Rectal smooth muscle tissue (tissue), 1 donor: Measurements from ENCODE around the gene ARL5C.
"Not testable (repeated sequence)": the region's sequence is repeated elsewhere in the genome, so short reads cannot be mapped to it uniquely, and the experiment has no call there.

Experiments used
- H3K27ac ChIP-seq: one replicate; pipeline ENCODE4 v1.7.0; 2013; ENCODE audit warnings: low read depth, low read length, inconsistent platforms
- H3K27me3 ChIP-seq: one replicate; pipeline ENCODE4 v1.7.0; 2013; ENCODE audit warnings: low read length; ENCODE audit not compliant: control insufficient read depth, insufficient read depth
- H3K36me3 ChIP-seq: one replicate; pipeline ENCODE4 v1.7.0; 2013; ENCODE audit warnings: low read length; ENCODE audit not compliant: control insufficient read depth, insufficient read depth
- H3K4me1 ChIP-seq: one replicate; pipeline ENCODE4 v1.7.0; 2013; ENCODE audit warnings: low read length; ENCODE audit not compliant: control insufficient read depth, insufficient read depth
- H3K4me3 ChIP-seq: one replicate; pipeline ENCODE4 v1.7.0; 2013; ENCODE audit warnings: low read length
- H3K9ac ChIP-seq: one replicate; pipeline ENCODE4 v1.7.0; 2013; ENCODE audit warnings: low read length

Gene ARL5C

GRCh38 chr17:39171933-39172332, 6.0 kb upstream of the ARL5C start:
- H3K4me3 ChIP-seq = no peak overlapping the region
- no peaks in the 10 kb centered on the region for H3K36me3 ChIP-seq
- H3K4me1 ChIP-seq = no peaks in the 10 kb centered on the region
- no peak overlapping the region for H3K27ac ChIP-seq
- no peak overlapping the region for H3K9ac ChIP-seq
- H3K27me3 ChIP-seq = no peaks in the 10 kb centered on the region

DNA sequence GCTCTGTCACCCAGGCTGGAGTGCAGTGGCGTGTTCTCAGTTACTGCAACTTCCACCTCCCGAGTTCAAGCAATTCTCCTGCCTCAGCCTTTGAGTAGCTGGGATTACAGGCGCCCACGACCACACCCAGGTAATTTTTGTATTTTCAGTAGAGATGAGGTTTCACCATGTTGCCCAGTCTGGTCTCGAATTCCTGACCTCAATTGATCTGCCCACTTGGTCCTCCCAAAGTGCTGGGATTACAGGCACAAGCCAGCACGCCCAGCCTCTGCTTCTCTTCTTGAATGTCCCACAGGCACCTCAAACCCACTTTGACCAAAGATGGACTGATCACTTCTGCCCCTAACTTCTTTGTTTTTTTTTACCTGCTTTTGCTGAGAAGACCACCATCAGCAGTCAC, 4.6 kb upstream of the ARL5C start:
- Histone ChIP-seq H3K27me3 (no peaks in the 10 kb centered on the region), H3K4me1 (no peaks in the 10 kb centered on the region), H3K27ac (no peak overlapping the region), H3K9ac (no peak overlapping the region), H3K4me3 (no peak overlapping the region), H3K36me3 (no peaks in the 10 kb centered on the region)

- H3K27ac ChIP-seq = no peak overlapping the region
- no peaks in the 10 kb centered on the region for H3K4me1 ChIP-seq
- H3K9ac ChIP-seq = no peak overlapping the region
- H3K36me3 ChIP-seq = no peaks in the 10 kb centered on the region
- H3K27me3 ChIP-seq = no peaks in the 10 kb centered on the region
- H3K4me3 ChIP-seq = no peak overlapping the region
Observed at GRCh38 chr17:39170109-39170508, 4.1 kb upstream of the ARL5C start.

DNA sequence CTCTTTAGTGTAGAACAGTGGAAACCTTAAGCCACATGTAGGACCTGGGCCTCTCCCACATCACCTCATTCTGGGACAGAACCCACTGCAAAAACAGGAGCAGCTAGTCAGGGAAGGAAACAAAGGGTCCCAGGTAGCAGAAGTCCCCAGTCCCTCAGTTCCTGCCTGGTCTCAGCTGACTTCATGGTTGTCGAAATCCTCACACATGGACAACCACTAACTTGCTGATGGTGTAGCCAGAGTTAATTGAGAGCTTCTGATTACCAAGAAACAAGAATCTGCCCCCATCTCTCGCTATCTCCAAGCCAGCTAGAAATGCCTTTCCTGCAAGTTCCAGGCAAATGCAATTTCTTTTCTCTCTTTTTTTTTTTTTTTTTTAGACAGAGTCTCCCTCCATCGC, 3.6 kb upstream of the ARL5C start:
- H3K4me3 ChIP-seq = no peak overlapping the region
- H3K9ac ChIP-seq = no peak overlapping the region
- H3K4me1 ChIP-seq = no peaks in the 10 kb centered on the region
- no peak overlapping the region for H3K27ac ChIP-seq
- H3K36me3 ChIP-seq = no peaks in the 10 kb centered on the region
- no peaks in the 10 kb centered on the region for H3K27me3 ChIP-seq

GRCh38 chr17:39169101-39169500, 3.1 kb upstream of the ARL5C start:
- H3K9ac ChIP-seq = no peak overlapping the region
- H3K36me3 ChIP-seq = no peaks in the 10 kb centered on the region
- H3K27me3 ChIP-seq = no peaks in the 10 kb centered on the region
- H3K4me3 ChIP-seq = no peak overlapping the region
- H3K27ac ChIP-seq = no peak overlapping the region
- H3K4me1 ChIP-seq = peaks cover 2% of the 10 kb centered on the region

DNA sequence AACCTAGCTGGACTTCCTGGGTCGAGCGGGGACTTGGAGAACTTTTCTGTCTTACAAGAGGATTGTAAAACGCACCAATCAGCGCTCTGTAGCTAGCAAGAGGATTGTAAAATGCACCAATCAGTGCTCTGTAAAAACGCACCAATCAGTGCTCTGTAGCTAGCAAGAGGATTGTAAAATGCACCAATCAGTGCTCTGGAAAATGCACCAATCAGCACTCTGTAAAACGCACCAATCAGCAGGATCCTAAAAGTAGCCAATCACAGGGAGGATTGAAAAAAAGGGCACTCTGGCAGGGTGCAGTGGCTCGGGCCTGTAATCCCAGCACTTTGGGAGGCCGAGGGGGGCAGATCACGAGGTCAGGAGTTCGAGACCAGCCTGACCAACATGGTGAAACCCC, 2.5 kb upstream of the ARL5C start:
- not testable (repeated sequence) for H3K4me3 ChIP-seq, H3K9ac ChIP-seq, H3K27ac ChIP-seq, H3K27me3 ChIP-seq, H3K4me1 ChIP-seq, H3K36me3 ChIP-seq

DNA sequence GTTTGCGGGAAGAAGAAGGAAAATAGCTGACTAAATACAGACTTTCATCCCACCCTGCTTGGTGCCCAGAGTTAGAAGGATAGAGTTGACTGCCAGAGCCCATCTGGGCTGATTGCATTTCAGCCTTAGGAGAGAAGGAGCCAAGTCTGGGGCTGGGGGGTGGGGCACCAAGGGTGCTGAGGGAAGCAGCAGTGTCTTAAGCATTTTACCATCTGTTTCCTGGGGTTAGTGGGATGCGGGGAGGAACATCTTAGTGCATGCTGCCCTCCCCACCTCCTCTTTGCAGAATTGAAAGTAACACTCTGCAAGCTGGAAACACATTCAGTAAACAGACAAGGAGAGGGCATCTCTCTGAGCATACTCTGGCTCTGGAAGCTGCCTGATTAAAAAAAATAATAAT, 1.5 kb upstream of the ARL5C start:
- no peak overlapping the region for H3K9ac ChIP-seq
- H3K4me1 ChIP-seq = peaks cover 2% of the 10 kb centered on the region
- no peaks in the 10 kb centered on the region for H3K27me3 ChIP-seq
- no peak overlapping the region for H3K4me3 ChIP-seq
- no peak overlapping the region for H3K27ac ChIP-seq
- no peaks in the 10 kb centered on the region for H3K36me3 ChIP-seq

DNA sequence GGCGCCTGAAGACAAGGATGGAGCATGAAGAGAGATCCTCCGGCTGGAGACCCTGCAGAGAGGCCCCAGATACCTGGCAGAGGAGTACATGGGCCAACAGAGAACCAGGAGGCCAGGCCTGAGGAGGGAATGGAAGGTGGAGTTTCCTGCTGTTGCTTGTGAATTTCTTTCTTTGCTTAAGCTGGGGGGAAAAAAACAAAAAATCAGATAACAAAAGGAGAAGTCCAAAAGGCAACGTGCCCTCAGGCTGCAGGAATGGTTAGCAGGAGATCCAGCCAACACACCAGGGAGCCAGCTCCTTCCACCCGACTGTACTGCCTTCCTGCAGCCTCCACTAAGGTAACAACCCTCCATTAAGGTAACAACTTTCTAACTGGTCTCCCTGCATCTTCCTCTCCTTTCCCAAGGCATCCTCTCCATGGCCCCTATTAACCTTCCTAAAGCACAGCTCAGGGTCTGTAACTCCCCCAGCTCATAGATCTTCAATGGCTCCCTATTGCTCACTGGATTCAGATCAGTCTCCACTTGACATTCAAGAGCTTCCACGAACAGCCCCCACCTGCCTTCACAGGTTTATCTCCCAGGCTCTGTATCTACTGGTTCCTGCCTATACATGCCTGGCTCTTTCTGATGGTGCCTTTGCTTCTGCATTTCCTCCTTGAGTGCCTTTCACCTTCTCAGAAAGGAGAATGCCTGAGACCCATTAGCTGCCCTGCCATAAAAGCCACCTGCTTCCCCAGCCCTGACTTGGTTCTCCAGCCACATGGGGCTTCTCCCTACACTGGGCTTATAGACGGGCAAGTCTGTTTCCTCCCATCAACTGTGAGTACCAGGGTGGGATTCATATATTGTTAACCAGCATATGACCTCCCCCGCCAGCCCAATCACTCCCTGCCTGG, 725 bp upstream of the ARL5C start:
- H3K4me1 ChIP-seq = peaks cover 2% of the 10 kb centered on the region
- H3K27me3 ChIP-seq = no peaks in the 10 kb centered on the region
- H3K36me3 ChIP-seq = no peaks in the 10 kb centered on the region
- no peak overlapping the region for H3K4me3 ChIP-seq
- H3K9ac ChIP-seq = no peak overlapping the region
- H3K27ac ChIP-seq = no peak overlapping the region

GRCh38 chr17:39165178-39165840, 652 bp downstream of the ARL5C start:
- Histone ChIP-seq H3K27ac (no peak overlapping the region), H3K27me3 (no peaks in the 10 kb centered on the region), H3K9ac (no peak overlapping the region), H3K4me1 (peaks cover 2% of the 10 kb centered on the region), H3K4me3 (peak overlapping the region; percentile 76), H3K36me3 (no peaks in the 10 kb centered on the region)

DNA sequence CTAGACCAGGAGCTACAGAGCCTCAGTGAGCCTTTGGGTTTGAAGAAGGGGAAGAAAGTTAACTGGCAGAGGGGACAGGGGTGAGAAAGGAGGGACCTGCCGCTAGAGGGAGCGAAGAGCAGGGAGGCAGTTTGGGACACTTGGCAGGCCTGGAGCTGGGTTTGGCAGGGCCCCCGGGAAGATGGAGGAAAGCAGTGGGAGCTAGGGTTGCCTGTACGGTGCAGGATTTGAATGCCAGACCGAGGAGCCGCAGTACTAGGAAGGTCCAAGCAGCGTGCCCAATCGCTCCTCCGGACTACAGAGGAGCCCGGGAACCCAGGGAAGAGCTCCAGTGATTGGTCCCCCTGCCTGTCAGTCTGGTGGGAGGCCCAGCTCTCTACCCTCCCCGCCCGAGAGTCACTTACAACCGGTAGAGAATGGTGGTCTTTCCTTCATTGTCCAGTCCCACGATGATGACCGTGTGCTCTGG, 1.3 kb downstream of the ARL5C start:
- Histone ChIP-seq H3K9ac (no peak overlapping the region), H3K27me3 (no peaks in the 10 kb centered on the region), H3K4me3 (peak overlapping the region; percentile 76), H3K4me1 (peaks cover 2% of the 10 kb centered on the region), H3K36me3 (no peaks in the 10 kb centered on the region), H3K27ac (no peak overlapping the region)

- H3K36me3 ChIP-seq = no peaks in the 10 kb centered on the region
- peaks cover 2% of the 10 kb centered on the region for H3K4me1 ChIP-seq
- no peaks in the 10 kb centered on the region for H3K27me3 ChIP-seq
- no peak overlapping the region for H3K27ac ChIP-seq
- H3K4me3 ChIP-seq = no peak overlapping the region
- no peak overlapping the region for H3K9ac ChIP-seq
Observed at GRCh38 chr17:39161962-39162361, 4.0 kb downstream of the ARL5C start.

- Histone ChIP-seq H3K9ac (no peak overlapping the region), H3K4me1 (no peaks in the 10 kb centered on the region), H3K36me3 (no peaks in the 10 kb centered on the region), H3K27me3 (no peaks in the 10 kb centered on the region), H3K4me3 (no peak overlapping the region), H3K27ac (no peak overlapping the region)
Observed at GRCh38 chr17:39158623-39159022, 7.3 kb downstream of the ARL5C start.

DNA sequence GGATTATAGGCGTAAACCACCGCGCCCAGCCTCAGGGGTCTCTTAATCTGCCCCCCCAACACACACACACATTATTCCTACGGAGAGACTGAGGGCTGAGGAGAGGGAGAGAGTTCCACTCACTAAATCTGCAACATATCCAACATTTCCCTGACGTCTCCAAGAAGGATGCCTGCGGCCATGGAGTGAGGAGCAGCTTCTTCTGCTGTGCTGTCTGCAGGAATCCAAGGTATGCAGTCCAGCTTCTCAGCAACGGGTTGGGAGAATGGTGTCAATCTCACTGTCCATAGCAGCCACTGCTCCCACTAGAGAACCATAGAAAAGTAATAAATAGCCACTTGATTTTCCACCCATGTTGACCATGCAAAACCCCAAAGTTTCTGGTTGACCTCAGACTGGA, 9.5 kb downstream of the ARL5C start:
- Histone ChIP-seq H3K4me1 (no peaks in the 10 kb centered on the region), H3K27me3 (no peaks in the 10 kb centered on the region)

More for the DNA sequence above, 9.5 kb downstream of the ARL5C start:
- H3K27ac ChIP-seq = no peak overlapping the region
- H3K4me3 ChIP-seq = no peak overlapping the region
- no peak overlapping the region for H3K9ac ChIP-seq
- no peaks in the 10 kb centered on the region for H3K36me3 ChIP-seq
